B cell (primary cell): ENCODE measurements around the gene B3GNT7. TPM values are rescaled to one million over a fixed set of nuclear protein-coding genes. Genes with fewer than 3 reads are reported as not detected.

ENCODE experiments used
- ATAC-seq: fragments of 200-7000 bp; cut with Tn5 transposase; one replicate; pipeline ENCODE4 v1.10.0; 2021; ENCODE audit warnings: low read depth, mild to moderate bottlenecking, moderate number of reproducible peaks, moderate library complexity
- CTCF ChIA-PET: fragments of 350-600 bp; sonication (Branson Sonifier 250); formaldehyde crosslinking; loops from one replicate; lab custom pipeline; 2021; ENCODE audit warnings: antibody characterized with exemption, inconsistent platforms; lab: Charles Lee
- POLR2A ChIA-PET: fragments of 350-600 bp; sonication (Branson Sonifier 250); formaldehyde crosslinking; loops from one replicate; lab custom pipeline; 2021; ENCODE audit warnings: antibody characterized with exemption; lab: Charles Lee
- DNase-seq: peaks from one replicate; pipeline ENCODE4 v3.0.0; 2013
- H2AFZ ChIP-seq: 2 replicates; pipeline ENCODE4 v1.6.1; 2012; ENCODE audit warnings: mild to moderate bottlenecking, low read depth, low read length; ENCODE audit not compliant: insufficient read depth, poor library complexity, severe bottlenecking
- H3K27ac ChIP-seq, 2 donors: 1 replicate in 1 of 2; 2 replicates in 1 of 2; pipeline ENCODE4 v1.5.1; 2012 to 2013; ENCODE audit warnings: low read length in 2 of 2, mild to moderate bottlenecking in 2 of 2, moderate library complexity in 1 of 2
- H3K27me3 ChIP-seq, 4 experiments: fragments of 200-600 bp in 1 of 4; sonication (generic) in 1 of 4; replicated peaks in 1 of 4; 1 replicate in 2 of 4; 2 replicates in 2 of 4; pipeline versions ENCODE4 v1.6.1 to v1.7.0; 2013 to 2016; ENCODE audit warnings: low read length in 3 of 4, mild to moderate bottlenecking in 2 of 4, mixed read lengths in 1 of 4, moderate library complexity in 1 of 4; ENCODE audit not compliant: insufficient read depth in 4 of 4, control insufficient read depth in 3 of 4; ENCODE audit errors: control extremely low read depth in 1 of 4
- H3K36me3 ChIP-seq, 2 experiments: replicated peaks in 1 of 2; 1 replicate in 1 of 2; 2 replicates in 1 of 2; pipeline versions ENCODE4 v1.6.1 to v1.7.1; 2013; ENCODE audit warnings: low read length in 1 of 2; ENCODE audit not compliant: insufficient read depth in 2 of 2, control insufficient read depth in 1 of 2; ENCODE audit errors: control extremely low read depth in 1 of 2, extremely low read depth in 1 of 2
- H3K4me1 ChIP-seq, 2 donors: fragments of 200-600 bp in 1 of 2; sonication (generic) in 1 of 2; 1 replicate in 1 of 2; 2 replicates in 1 of 2; pipeline versions ENCODE4 v1.5.1 to v1.6.1; 2013 to 2017; ENCODE audit warnings: low read length in 2 of 2; ENCODE audit not compliant: control insufficient read depth in 2 of 2, insufficient read depth in 2 of 2
- H3K4me2 ChIP-seq: replicated peaks from 2 replicates; pipeline ENCODE3; 2012; ENCODE audit warnings: mild to moderate bottlenecking, low read depth, low read length; ENCODE audit not compliant: poor library complexity, severe bottlenecking
- H3K4me3 ChIP-seq, 5 experiments: fragments of 200-600 bp in 1 of 5; sonication (generic) in 1 of 5; 1 replicate in 3 of 5; 2 replicates in 2 of 5; pipeline versions ENCODE4 v1.5.1 to v1.7.0; 2011 to 2016; ENCODE audit warnings: low read length in 4 of 5, mild to moderate bottlenecking in 4 of 5, low read depth in 2 of 5, control low read depth in 1 of 5, moderate library complexity in 1 of 5; ENCODE audit not compliant: insufficient read depth in 1 of 5; ENCODE audit errors: control extremely low read depth in 1 of 5, extremely low read depth in 1 of 5
- H3K79me2 ChIP-seq: fragments of 200-600 bp; sonication (generic); one replicate; pipeline ENCODE4 v1.6.0; 2016; ENCODE audit warnings: low read length; ENCODE audit not compliant: control insufficient read depth, insufficient read depth
- H3K9ac ChIP-seq: fragments of 200-600 bp; sonication (generic); 2 replicates; pipeline ENCODE4 v1.6.1; 2017; ENCODE audit warnings: mild to moderate bottlenecking, low read length, moderate library complexity
- H3K9me3 ChIP-seq, 3 donors: one replicate each; pipeline versions ENCODE4 v1.6.1 to v1.7.1; 2013; ENCODE audit warnings: low read length in 2 of 3; ENCODE audit not compliant: control insufficient read depth in 2 of 3, insufficient read depth in 1 of 3; ENCODE audit errors: control extremely low read depth in 1 of 3
- H4K20me1 ChIP-seq: 2 replicates; pipeline ENCODE4 v1.6.0; 2012; ENCODE audit warnings: mild to moderate bottlenecking, low read length; ENCODE audit not compliant: insufficient read depth, control insufficient read depth, poor library complexity, severe bottlenecking
- H3K27ac Mint-ChIP-seq: one replicate; pipeline ENCODE4 v1.8.0; 2021; ENCODE audit warnings: mixed read lengths
- H3K27me3 Mint-ChIP-seq: one replicate; pipeline ENCODE4 v1.8.0; 2021; ENCODE audit warnings: mixed read lengths
- H3K4me1 Mint-ChIP-seq: one replicate; pipeline ENCODE4 v1.8.0; 2021; ENCODE audit warnings: mixed read lengths
- H3K4me3 Mint-ChIP-seq: one replicate; pipeline ENCODE4 v1.8.0; 2021; ENCODE audit warnings: mixed read lengths
- H3K9me3 Mint-ChIP-seq: one replicate; pipeline ENCODE4 v1.8.0; 2022; ENCODE audit warnings: mixed read lengths; ENCODE audit not compliant: insufficient read depth
- EZH2 ChIP-seq: IDR thresholded peaks from 2 replicates; pipeline ENCODE4 v1.6.1; 2012; ENCODE audit warnings: borderline replicate concordance, low read depth, mild to moderate bottlenecking, moderate library complexity, low read length; ENCODE audit not compliant: insufficient read depth, poor library complexity, severe bottlenecking
- WGBS: methylation state at CpG from one replicate; pipeline ENCODE4 v1.1.5; 2013; ENCODE audit warnings: missing lambda C conversion rate; ENCODE audit not compliant: insufficient coverage; 5-methylcytosine and 5-hydroxymethylcytosine counted together
- intact Hi-C: fragments of 100-400 bp; cut with micrococcal nuclease; formaldehyde crosslinking; loops from one replicate; pipeline ENCODE4 v1.10.0; 2022
- polyA plus RNA-seq: library from polyadenylated mRNA; depleted of rRNA; stranded (reverse); fragments of >200 nt; gene quantifications from 2 replicates; pipeline ENCODE4 v1.2.3, GENCODE V29; 2012
- total RNA-seq, 2 donors: library from RNA; stranded (reverse); fragments of 120-200 nt in 1 of 2; gene quantifications; 1 replicate in 1 of 2; 2 replicates in 1 of 2; pipeline versions ENCODE4 v1.2.3 to v1.2.4, GENCODE V29; 2013 to 2022
- TF ChIP-seq, protein P1 (sequence below): fragments of 200-600 bp; IDR thresholded peaks from one replicate; pipeline ENCODE4 v1.8.0; 2022; ENCODE audit warnings: antibody characterized with exemption, mild to moderate bottlenecking

B3GNT7 gene
- total and polyA plus RNA-seq, 2 donors (not counting 1 experiment from before 2014, with no cell fraction given) = 5.7 to 14.3 TPM

DNA sequence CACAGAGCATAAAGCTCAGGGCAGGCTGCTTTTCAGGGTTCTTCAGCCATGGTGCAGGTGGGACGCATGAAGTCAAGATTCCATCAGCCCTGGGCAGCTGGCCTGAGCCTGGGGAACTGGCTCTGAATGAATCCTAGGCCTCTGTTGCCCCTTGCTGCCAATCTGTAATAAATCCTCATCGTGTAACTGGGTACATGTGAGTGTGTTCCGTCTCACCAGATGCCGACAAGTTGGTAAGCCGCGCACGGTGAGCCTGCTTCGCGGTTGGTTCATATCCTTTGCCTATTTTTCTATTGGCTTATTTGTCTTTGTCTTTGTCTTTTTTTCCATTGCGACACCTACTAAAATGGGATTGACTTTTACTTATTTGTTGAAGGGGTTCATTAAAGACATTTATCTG, 27.7 kb downstream of the B3GNT7 start:
- Histone ChIP-seq H3K4me2 (no peak overlapping the region), H3K27ac (no peak overlapping the region), H3K79me2 (no peaks in the 10 kb centered on the region), H3K4me3 (no peak overlapping the region), H3K27me3 (peaks cover 0 to 2% (median 0%) of the 10 kb centered on the region in 4 experiments), H3K36me3 (no peaks in the 10 kb centered on the region), H3K9me3 (no peaks in the 10 kb centered on the region), H2AFZ (no peak overlapping the region), H3K4me1 (no peaks in the 10 kb centered on the region), H4K20me1 (no peaks in the 10 kb centered on the region), H3K9ac (no peak overlapping the region)
- ChIA-PET CTCF (interaction anchor here (0.6 kb wide), 1 partner anchor 15 kb away, joined by 3 read pairs; no protein-coding TSS in a partner anchor), POLR2A (no interaction called here)
- no peak overlapping the region for H3K4me3 Mint-ChIP-seq
- WGBS = 95% methylated on average over 9 of the region's 10 CpGs
- no peak for TF ChIP-seq EZH2
- TF ChIP-seq, protein P1, sequence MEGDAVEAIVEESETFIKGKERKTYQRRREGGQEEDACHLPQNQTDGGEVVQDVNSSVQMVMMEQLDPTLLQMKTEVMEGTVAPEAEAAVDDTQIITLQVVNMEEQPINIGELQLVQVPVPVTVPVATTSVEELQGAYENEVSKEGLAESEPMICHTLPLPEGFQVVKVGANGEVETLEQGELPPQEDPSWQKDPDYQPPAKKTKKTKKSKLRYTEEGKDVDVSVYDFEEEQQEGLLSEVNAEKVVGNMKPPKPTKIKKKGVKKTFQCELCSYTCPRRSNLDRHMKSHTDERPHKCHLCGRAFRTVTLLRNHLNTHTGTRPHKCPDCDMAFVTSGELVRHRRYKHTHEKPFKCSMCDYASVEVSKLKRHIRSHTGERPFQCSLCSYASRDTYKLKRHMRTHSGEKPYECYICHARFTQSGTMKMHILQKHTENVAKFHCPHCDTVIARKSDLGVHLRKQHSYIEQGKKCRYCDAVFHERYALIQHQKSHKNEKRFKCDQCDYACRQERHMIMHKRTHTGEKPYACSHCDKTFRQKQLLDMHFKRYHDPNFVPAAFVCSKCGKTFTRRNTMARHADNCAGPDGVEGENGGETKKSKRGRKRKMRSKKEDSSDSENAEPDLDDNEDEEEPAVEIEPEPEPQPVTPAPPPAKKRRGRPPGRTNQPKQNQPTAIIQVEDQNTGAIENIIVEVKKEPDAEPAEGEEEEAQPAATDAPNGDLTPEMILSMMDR = no peak
- ATAC-seq (no peak), DNase-seq (no peak)
- intact Hi-C loops = no loop called here
- no peak overlapping the region for H3K27ac Mint-ChIP-seq
- H3K4me1 Mint-ChIP-seq = no peaks in the 10 kb centered on the region
- peaks cover 3% of the 10 kb centered on the region for H3K27me3 Mint-ChIP-seq
- no peaks in the 10 kb centered on the region for H3K9me3 Mint-ChIP-seq

DNA sequence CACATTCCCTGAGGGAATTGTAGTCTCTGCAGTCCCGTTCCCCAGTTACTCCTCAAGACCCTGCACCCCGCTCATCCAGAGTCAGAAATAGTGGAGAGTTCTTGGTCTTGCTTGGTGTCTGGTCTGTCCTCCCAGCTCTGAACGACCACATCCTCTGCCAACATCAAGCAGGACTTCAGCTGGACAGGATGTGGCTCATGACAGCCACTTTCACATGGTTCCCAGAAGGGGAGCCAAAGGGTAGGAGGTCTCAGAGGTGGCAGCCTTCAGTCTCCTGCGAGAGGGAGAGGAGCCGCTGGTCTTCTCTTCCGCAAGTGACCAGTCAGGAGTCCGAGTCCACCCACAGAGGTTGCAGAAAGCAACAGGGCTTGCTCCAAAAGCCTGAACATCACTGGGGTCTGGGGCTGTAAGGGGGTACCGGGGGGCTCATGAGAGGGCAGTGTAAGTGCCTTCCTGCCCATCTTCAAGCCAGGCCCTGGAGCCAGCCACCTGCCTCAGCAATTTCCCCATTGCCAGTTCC, 29.8 kb downstream of the B3GNT7 start:
- Mint-ChIP-seq H3K4me1 (no peaks in the 10 kb centered on the region), H3K9me3 (peaks cover 3% of the 10 kb centered on the region), H3K27me3 (no peaks in the 10 kb centered on the region), H3K4me3 (no peak overlapping the region), H3K27ac (no peak overlapping the region)
- H4K20me1 ChIP-seq = no peaks in the 10 kb centered on the region
- intact Hi-C loops = no loop called here
- no peak overlapping the region for H3K9ac ChIP-seq
- no peak for DNase-seq
- H3K27me3 ChIP-seq = no peaks in the 10 kb centered on the region
- no peak overlapping the region for H3K4me3 ChIP-seq
- H3K79me2 ChIP-seq = no peaks in the 10 kb centered on the region
- WGBS = 91% methylated on average over 6 of the region's 8 CpGs
- no peaks in the 10 kb centered on the region for H3K36me3 ChIP-seq
- no peaks in the 10 kb centered on the region for H3K9me3 ChIP-seq
- ATAC-seq = no peak
- H3K4me2 ChIP-seq = no peak overlapping the region
- H3K4me1 ChIP-seq = no peaks in the 10 kb centered on the region
- no peak overlapping the region for H2AFZ ChIP-seq
- TF ChIP-seq, protein P1 = no peak
- no peak for TF ChIP-seq EZH2
- POLR2A ChIA-PET = interaction anchor here (0.7 kb wide), 1 partner anchor 275 kb away, joined by 5 read pairs; no protein-coding TSS in a partner anchor
- no peak overlapping the region for H3K27ac ChIP-seq
- CTCF ChIA-PET = interaction anchor here (0.7 kb wide), 1 partner anchor 84 kb away, joined by 3 read pairs; no protein-coding TSS in a partner anchor
